NT2/D1 (cell line): ENCODE measurements around the gene CD81.
"Not testable (repeated sequence)": the region's sequence is repeated elsewhere in the genome, so short reads cannot be mapped to it uniquely, and the experiment has no call there.

Source experiments
- SUZ12 ChIP-seq: IDR thresholded peaks from 2 replicates; pipeline ENCODE4 v1.6.1; 2011; ENCODE audit not compliant: insufficient read length, insufficient read depth; ENCODE audit errors: extremely low read depth
- YY1 ChIP-seq: IDR thresholded peaks from 2 replicates; pipeline ENCODE4 v1.6.1; 2011; ENCODE audit not compliant: insufficient read length, insufficient read depth

GRCh38 chr11:2332569-2332968 is 44.5 kb upstream of the CD81 start:
- TF ChIP-seq YY1, SUZ12: not testable (repeated sequence)
